Measurements from ENCODE around the gene DXO. TPM values are rescaled to one million over a fixed set of nuclear protein-coding genes. Genes with fewer than 3 reads are reported as not detected.

The DXO gene
- total RNA-seq, 1 donor from 2014 or later, result 11.2 TPM

- Histone ChIP-seq H3K27ac (replicated peaks) (no peak overlapping the region), H3K4me3 (no peak overlapping the region), H3K4me1 (peaks cover 22% of the 10 kb centered on the region), H3K27me3 (ENCODE audit: low read depth) (no peaks in the 10 kb centered on the region), H3K36me3 (peaks cover 82% of the 10 kb centered on the region), H3K9me3 (replicated peaks) (no peaks in the 10 kb centered on the region)
- no peak for DNase-seq
- intact Hi-C loops (cut with micrococcal nuclease), result no loop called here
- no peak for TF ChIP-seq CTCF (IDR thresholded peaks at IDR 0.05; ENCODE audit: borderline replicate concordance)
Observed at GRCh38 chr6:31966997-31967925, 4.7 kb downstream of the DXO start.

- H3K4me1 ChIP-seq, result peaks cover 14% of the 10 kb centered on the region
- no peak for DNase-seq
- TF ChIP-seq CTCF (IDR thresholded peaks at IDR 0.05; ENCODE audit: borderline replicate concordance), result no peak
- H3K9me3 ChIP-seq (replicated peaks), result no peaks in the 10 kb centered on the region
- intact Hi-C loops (cut with micrococcal nuclease), result no loop called here
- H3K36me3 ChIP-seq, result peaks cover 89% of the 10 kb centered on the region
- H3K27ac ChIP-seq (replicated peaks), result no peak overlapping the region
- no peak overlapping the region for H3K4me3 ChIP-seq
- H3K27me3 ChIP-seq (ENCODE audit: low read depth), result no peaks in the 10 kb centered on the region
Observed at GRCh38 chr6:31966506-31966905, 5.4 kb downstream of the DXO start.

- intact Hi-C loops (cut with micrococcal nuclease), result no loop called here
- no peak overlapping the region for H3K4me3 ChIP-seq
- H3K9me3 ChIP-seq (replicated peaks), result no peaks in the 10 kb centered on the region
- TF ChIP-seq CTCF (IDR thresholded peaks at IDR 0.05; ENCODE audit: borderline replicate concordance), result no peak
- H3K36me3 ChIP-seq, result peaks cover 97% of the 10 kb centered on the region
- DNase-seq, result peak; percentile 7
- H3K4me1 ChIP-seq, result peaks cover 6% of the 10 kb centered on the region
- no peaks in the 10 kb centered on the region for H3K27me3 ChIP-seq (ENCODE audit: low read depth)
- no peak overlapping the region for H3K27ac ChIP-seq (replicated peaks)
Observed at GRCh38 chr6:31965700-31966099, 6.2 kb downstream of the DXO start.

GRCh38 chr6:31963921-31964320 lies 8.0 kb downstream of the DXO start:
- no peak for TF ChIP-seq CTCF (IDR thresholded peaks at IDR 0.05; ENCODE audit: borderline replicate concordance)
- no peaks in the 10 kb centered on the region for H3K27me3 ChIP-seq (ENCODE audit: low read depth)
- no peak overlapping the region for H3K4me3 ChIP-seq
- H3K36me3 ChIP-seq, result peaks cover 87% of the 10 kb centered on the region
- no peak overlapping the region for H3K27ac ChIP-seq (replicated peaks)
- peaks cover 14% of the 10 kb centered on the region for H3K4me1 ChIP-seq
- intact Hi-C loops (cut with micrococcal nuclease), result no loop called here
- no peak for DNase-seq
- H3K9me3 ChIP-seq (replicated peaks), result no peaks in the 10 kb centered on the region

GRCh38 chr6:31961616-31962015 lies 10.3 kb downstream of the DXO start:
- intact Hi-C loops (cut with micrococcal nuclease), result no loop called here
- H3K27ac ChIP-seq (replicated peaks), result no peak overlapping the region

More at GRCh38 chr6:31961616-31962015, 10.3 kb downstream of the DXO start:
- no peaks in the 10 kb centered on the region for H3K9me3 ChIP-seq (replicated peaks)
- peaks cover 69% of the 10 kb centered on the region for H3K36me3 ChIP-seq
- TF ChIP-seq CTCF (IDR thresholded peaks at IDR 0.05; ENCODE audit: borderline replicate concordance), result no peak
- DNase-seq, result no peak
- peaks cover 29% of the 10 kb centered on the region for H3K4me1 ChIP-seq
- no peaks in the 10 kb centered on the region for H3K27me3 ChIP-seq (ENCODE audit: low read depth)
- H3K4me3 ChIP-seq, result no peak overlapping the region
